HG02798 (cell line): ENCODE data around the gene C15orf40.
A peak's percentile ranks its signal among the peaks of the same experiment; 100 is the strongest.
"Not testable (repeated sequence)": the region's sequence is repeated elsewhere in the genome, so short reads cannot be mapped to it uniquely, and the experiment has no call there.

Experiments used
- ATAC-seq: cut with Tn5 transposase; IDR thresholded peaks from one replicate; pipeline ENCODE4 v1.9.1; 2021; ENCODE audit warnings: mild to moderate bottlenecking; ENCODE audit not compliant: unreplicated experiment, poor library complexity

Gene C15orf40

DNA sequence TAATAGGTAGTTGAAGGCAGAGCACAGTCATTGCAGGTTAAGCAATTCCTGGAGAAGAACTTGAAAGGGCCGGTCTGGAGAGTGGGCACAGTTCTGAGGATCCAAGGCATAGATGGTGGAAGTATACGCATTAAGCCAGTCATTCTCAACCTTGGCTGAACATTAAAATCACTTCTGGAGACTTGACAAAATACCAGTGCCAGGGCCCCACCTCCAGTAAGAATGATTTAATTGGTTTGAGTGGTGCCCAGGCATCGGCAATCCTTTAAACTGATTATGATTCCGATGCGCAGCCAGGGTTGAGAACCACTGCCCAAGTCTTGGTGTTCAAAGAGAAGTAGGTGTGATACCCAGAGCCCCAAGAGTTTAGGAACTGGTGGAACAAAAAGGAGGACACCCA is 52.0 kb downstream of the C15orf40 start:
- ATAC-seq: no peak

DNA sequence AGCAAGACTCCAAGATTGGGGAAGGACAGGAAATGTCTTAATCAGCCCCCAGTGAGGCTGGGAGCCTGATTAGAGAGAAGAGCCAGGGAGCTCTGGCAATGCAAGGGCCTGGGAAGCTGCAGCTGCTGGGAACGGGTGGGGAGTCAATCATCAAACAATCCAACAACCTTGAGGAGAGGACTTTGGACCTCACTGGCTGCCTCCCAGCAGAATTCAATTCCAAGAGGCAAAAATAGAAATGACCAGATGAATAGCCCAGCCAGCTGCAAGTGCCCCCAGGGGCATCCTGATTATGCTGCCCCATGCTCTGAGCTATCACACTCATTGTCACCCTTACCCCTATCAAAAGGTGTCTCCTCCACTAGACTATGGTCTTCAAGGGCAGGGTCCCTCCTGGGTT is 52.8 kb downstream of the C15orf40 start:
- ATAC-seq: no peak

GRCh38 chr15:82952158-82953081 is 59.0 kb downstream of the C15orf40 start, which contains the start of gene HOMER2:
Gene HOMER2 (minus strand): TSS chr15:82952720. CDS start chr15:82952535, 185 bp downstream.
- ATAC-seq: no peak

GRCh38 chr15:82951472-82952157 is 59.8 kb downstream of the C15orf40 start:
- ATAC-seq: no peak

DNA sequence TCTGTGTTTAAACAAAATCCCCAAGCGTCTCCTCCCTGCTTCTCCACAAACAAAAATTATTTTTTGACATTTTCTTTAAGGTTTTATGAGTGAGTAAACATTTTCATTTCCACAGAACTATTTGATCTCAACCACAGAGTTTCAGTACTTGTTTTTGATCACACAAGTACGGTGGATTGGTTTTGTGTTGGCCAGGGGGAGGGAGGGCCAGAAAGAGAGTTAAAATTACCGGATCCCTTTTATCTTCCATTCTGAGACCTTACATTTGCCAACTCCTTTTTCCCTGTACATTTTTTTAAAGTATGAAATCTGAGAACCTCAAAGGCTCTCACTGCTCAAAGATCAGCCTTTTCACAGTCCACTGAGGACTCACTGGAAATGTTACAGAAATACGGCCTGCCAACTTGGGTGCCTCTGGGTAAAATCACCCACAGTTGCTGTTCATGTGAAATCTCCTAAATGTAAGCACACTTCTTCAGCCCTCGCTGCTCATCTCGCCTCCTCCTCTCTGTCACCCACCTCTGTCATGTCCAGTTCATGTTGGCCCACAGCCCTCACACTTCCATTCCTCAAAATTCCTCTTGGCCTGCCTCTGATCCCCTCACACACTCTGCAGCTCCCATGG is 60.6 kb downstream of the C15orf40 start:
- peak; percentile 59 for ATAC-seq

- ATAC-seq: peak; percentile 44
Observed at GRCh38 chr15:82950295-82950694, 61.1 kb downstream of the C15orf40 start.

- no peak for ATAC-seq
Observed at GRCh38 chr15:82946155-82946701, 65.2 kb downstream of the C15orf40 start.

- no peak for ATAC-seq
Observed at GRCh38 chr15:82945326-82945725, 66.1 kb downstream of the C15orf40 start.

GRCh38 chr15:82944821-82945220 is 66.6 kb downstream of the C15orf40 start:
- ATAC-seq: no peak

DNA sequence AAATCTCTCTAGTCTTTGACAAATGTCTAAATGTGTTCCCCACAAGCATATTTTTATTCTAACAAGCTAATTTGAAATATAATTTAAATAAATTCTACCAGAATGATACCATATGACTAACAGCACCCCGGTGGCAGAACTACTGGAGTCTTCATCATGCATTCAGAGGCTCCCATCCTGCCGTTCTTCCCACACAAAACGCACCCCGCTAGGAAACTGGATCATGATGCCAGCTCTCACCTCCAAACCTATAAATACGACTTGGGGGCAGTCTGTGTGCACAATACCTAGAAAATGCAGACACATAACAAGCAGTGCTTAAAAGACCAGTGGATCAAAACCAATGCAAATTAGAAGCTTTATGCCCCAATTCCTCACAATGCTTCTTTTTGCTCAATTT is 67.4 kb downstream of the C15orf40 start:
- no peak for ATAC-seq

DNA sequence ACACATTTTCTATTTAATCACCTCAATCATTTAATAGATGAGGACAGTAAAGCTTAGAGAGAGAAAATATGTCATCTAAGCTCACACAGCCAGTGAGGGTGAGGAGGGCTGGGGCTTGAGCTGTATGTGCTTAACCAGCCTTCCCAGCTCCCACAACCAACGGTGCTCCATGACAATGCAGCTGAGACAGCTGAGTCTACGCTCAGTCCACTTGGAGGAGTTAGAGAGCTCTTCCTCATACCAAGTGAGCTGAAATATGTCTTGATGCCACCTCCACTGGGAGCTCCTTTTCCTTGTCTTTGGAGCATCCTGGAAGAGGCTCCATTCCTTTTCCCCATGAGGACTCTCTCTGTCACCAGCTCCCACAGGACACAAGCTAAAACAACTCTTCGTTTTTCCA is 68.3 kb downstream of the C15orf40 start:
- ATAC-seq: no peak

DNA sequence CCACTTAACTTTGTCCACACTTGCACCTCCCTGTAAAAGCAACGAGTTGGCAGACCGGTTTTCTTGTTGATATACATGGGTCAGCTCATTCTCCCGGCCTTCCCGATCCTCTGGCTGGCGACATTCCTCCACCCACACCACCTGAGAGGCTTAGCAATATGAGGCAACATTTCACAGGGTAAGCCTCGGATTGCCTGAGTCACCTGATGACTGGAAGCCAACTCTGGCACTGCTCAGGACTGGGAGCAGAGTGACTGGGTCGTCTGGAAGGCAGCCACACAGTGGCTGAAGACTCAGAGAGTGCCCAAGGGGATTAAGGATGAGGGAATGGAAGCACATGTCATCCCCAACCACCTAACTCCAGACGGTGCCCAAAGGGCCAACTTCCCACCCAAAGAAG is 68.7 kb downstream of the C15orf40 start:
- ATAC-seq: no peak

GRCh38 chr15:82939678-82940077 is 71.8 kb downstream of the C15orf40 start:
- ATAC-seq: not testable (repeated sequence)
